GM18526 (cell line): ENCODE measurements around the gene KRTAP10-1.
"Not testable (repeated sequence)": the region's sequence is repeated elsewhere in the genome, so short reads cannot be mapped to it uniquely, and the experiment has no call there.

Experiments used
- POLR2A ChIP-seq: IDR thresholded peaks from 3 replicates; pipeline ENCODE4 v1.6.1; 2011; ENCODE audit not compliant: insufficient read length; ENCODE audit errors: extremely low read depth

The KRTAP10-1 gene

GRCh38 chr21:44574457-44575306 is 34.7 kb upstream of the KRTAP10-1 start:
- no peak for TF ChIP-seq POLR2A

GRCh38 chr21:44573630-44574456 is 33.8 kb upstream of the KRTAP10-1 start, which contains the start of gene KRTAP10-4:
KRTAP10-4 (plus strand) TSS chr21:44573729; CDS start chr21:44573759, 30 bp downstream.
- TF ChIP-seq POLR2A = not testable (repeated sequence)

- no peak for TF ChIP-seq POLR2A
Measured at GRCh38 chr21:44572959-44573583, 33.1 kb upstream of the KRTAP10-1 start.

DNA sequence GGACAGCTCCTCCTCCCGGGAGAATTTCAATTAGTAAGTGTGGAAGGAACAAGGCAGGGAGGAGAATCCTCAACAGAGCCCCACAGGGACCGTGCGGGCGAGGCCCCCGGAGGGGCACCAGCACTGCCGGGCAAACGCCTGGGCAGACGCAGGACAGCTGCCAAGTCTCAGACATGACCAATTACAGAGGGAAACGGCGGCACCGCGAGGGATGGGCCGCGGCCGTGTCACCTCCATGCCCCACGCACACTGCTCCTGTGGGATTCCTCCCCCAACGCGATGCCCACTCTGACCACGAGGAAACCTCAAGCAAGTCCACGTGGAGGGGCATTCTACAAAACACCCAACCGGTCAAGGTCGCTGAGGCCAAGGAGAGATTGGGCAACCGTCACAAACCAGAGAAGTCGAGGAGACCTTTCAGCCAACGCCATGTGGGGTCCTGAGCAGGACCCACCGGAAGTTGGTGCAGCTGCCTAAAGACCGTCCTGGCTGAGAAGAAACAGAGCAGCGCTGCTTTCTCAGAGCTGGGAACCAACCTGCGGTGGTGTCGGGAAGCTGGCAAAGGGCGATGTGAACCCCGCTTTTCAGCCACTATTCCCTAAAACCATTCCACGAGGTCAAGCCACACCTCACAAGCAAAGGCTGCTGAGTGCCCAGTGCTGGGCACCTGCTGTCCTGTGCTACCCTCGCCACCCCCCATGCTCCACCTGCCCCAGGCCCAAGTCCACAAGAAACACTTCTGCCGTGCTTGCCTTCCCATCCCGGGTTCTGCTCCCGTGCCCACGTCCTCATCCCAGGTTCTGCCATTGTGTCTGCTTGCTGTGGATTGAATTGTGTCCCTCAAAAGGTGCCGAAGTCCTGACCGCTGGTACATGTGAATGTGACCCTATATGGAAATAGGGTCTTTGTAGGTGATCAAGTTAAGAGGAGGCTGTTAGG is 32.1 kb upstream of the KRTAP10-1 start:
- no peak for TF ChIP-seq POLR2A

GRCh38 chr21:44571296-44571695 is 31.3 kb upstream of the KRTAP10-1 start:
- TF ChIP-seq POLR2A = no peak

DNA sequence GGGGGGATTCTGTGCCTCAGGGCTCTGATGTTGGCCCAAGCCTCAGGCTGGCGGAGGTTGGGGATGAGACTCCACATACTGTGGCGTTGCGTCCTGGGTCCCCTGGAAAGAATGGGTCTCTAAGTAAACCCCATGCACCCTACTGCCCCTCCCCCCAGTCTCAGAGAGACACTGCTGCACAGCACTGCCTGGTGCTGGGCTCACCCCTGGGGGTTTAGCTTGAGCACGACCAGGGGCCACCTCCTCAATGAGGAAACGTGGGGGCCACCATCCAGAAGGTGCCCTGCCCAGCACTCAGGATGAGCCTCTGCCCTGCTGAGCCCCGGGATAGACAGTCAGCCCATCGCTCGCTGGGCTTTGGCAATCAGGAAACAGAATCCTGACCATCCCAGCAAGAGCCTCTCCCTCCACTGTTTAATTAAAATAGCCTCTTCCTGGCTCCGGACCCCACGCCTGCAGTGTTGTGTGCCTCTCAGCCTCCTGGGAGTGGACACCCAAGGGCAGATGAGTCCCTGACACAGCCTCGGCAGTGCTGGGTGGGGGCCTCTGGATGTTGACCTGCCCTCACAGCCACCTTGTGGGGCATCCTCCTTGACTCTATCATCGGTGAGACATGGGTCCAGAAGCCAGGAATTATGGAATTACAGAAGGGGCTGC is 30.0 kb upstream of the KRTAP10-1 start:
- no peak for TF ChIP-seq POLR2A

DNA sequence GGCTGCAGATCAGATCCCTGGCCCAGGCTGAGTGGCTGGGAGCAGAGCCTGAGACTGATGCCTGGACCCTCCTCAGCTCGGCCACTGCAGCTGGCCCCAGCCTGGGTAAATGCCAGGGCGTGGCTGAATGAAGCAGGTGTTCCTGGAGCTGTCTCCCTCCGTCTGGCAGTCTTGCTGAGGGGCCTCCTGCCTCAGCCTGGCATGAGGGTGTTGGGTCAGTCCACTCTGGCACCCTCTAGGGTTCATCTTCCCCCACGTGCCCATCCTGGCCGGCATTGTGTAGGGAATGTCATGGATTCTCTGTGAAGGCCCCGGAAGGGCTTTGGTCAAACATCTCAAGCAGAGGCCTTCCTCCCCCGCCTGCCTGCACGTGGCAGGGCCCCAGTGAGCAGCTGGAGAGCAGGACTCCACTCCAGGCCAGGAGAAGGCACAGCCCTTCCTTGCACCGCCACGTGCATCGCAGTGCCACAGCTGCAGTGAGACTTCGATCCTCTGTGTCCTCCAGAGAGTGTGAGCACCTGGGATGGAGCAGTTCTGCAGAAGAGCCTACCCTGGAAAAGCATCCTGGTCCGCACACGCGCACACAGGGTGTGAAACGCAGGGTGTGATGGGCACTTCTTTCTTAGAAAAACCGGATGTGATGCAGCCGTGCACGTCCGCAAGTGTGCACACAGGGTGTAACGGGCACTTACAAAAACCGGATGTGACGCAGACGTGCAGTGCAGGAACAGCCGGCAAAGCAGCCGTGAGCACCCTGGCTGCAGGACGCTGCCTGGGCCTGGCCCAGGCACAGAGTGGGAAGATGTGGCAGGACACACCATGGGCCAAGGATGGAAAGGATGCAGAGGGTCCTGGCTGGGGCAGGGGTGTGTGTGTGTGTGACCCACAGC is 28.9 kb upstream of the KRTAP10-1 start:
- no peak for TF ChIP-seq POLR2A

DNA sequence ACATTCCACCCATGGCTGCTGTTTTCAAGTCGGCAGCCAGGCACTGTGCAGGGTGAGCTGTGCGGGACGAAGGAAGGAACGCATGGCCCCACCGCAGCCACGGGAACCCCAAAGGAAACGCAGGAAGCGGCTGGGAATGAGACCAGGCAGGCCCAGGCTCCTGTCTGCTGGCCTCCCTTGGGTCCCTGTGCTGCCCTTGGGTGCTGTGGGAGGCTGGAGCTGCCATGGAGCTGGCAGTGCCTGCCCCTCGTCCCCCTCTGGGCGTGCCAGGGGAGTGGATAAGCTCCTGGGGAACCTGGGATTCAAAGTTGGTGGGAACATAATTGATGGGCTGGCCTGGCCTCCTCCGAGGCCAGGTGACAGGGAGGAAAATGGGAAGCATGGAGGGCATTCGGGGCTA is 28.3 kb upstream of the KRTAP10-1 start:
- no peak for TF ChIP-seq POLR2A

- TF ChIP-seq POLR2A = no peak
Measured at GRCh38 chr21:44567481-44568171, 27.6 kb upstream of the KRTAP10-1 start.

- TF ChIP-seq POLR2A = no peak
Measured at GRCh38 chr21:44566403-44566802, 26.4 kb upstream of the KRTAP10-1 start.

GRCh38 chr21:44564886-44565598 is 25.0 kb upstream of the KRTAP10-1 start:
- TF ChIP-seq POLR2A = no peak

GRCh38 chr21:44564099-44564498 is 24.1 kb upstream of the KRTAP10-1 start:
- no peak for TF ChIP-seq POLR2A
